IPS-20b (cell line): ENCODE measurements around the gene DYNLL2.
"Not testable (repeated sequence)": the region's sequence is repeated elsewhere in the genome, so short reads cannot be mapped to it uniquely, and the experiment has no call there.

ENCODE experiments used
- H3K27ac ChIP-seq: one replicate; pipeline ENCODE4 v1.5.1; 2013; ENCODE audit warnings: low read length
- H3K27me3 ChIP-seq: 2 replicates; pipeline ENCODE4 v1.6.1; 2013; ENCODE audit warnings: mild to moderate bottlenecking, low read length, inconsistent platforms; ENCODE audit not compliant: insufficient read depth
- H3K36me3 ChIP-seq: 2 replicates; pipeline ENCODE4 v1.6.1; 2013; ENCODE audit warnings: low read depth, mild to moderate bottlenecking, inconsistent platforms, low read length, moderate library complexity; ENCODE audit not compliant: insufficient read depth
- H3K4me1 ChIP-seq: 2 replicates; pipeline ENCODE4 v1.6.1; 2013; ENCODE audit warnings: mild to moderate bottlenecking, control low read depth, inconsistent platforms, low read length, moderate library complexity; ENCODE audit not compliant: insufficient read depth
- H3K4me3 ChIP-seq: 2 replicates; pipeline ENCODE4 v1.5.1; 2013; ENCODE audit warnings: mild to moderate bottlenecking, low read length, inconsistent platforms
- H3K9ac ChIP-seq: 2 replicates; pipeline ENCODE4 v1.6.1; 2013; ENCODE audit warnings: low read depth, mild to moderate bottlenecking, inconsistent platforms, low read length, moderate library complexity
- H3K9me3 ChIP-seq: 2 replicates; pipeline ENCODE4 v1.6.1; 2013; ENCODE audit warnings: mild to moderate bottlenecking, low read depth, low read length, inconsistent platforms; ENCODE audit not compliant: insufficient read depth

Gene DYNLL2

GRCh38 chr17:58141505-58141904 lies 58.3 kb downstream of the DYNLL2 start:
- Histone ChIP-seq H3K27me3 (no peaks in the 10 kb centered on the region; the same call in 1 of the 2 replicates), H3K27ac (no peak overlapping the region), H3K4me1 (no peaks in the 10 kb centered on the region), H3K9me3 (peaks cover 16% of the 10 kb centered on the region; the same call in 1 of the 2 replicates), H3K9ac (no peak overlapping the region), H3K36me3 (no peaks in the 10 kb centered on the region), H3K4me3 (no peak overlapping the region)

- H3K9ac ChIP-seq, H3K27ac ChIP-seq, H3K27me3 ChIP-seq, H3K36me3 ChIP-seq, H3K4me1 ChIP-seq, H3K4me3 ChIP-seq: not testable (repeated sequence)
- H3K9me3 ChIP-seq: peaks cover 16% of the 10 kb centered on the region; the same call in 1 of the 2 replicates
Observed at GRCh38 chr17:58143335-58143734, 60.1 kb downstream of the DYNLL2 start.

- no peak overlapping the region for H3K4me3 ChIP-seq
- H3K9me3 ChIP-seq: peaks cover 16% of the 10 kb centered on the region; the same call in 1 of the 2 replicates
- H3K27ac ChIP-seq: no peak overlapping the region
- H3K27me3 ChIP-seq: peaks cover 20% of the 10 kb centered on the region
- H3K4me1 ChIP-seq: no peaks in the 10 kb centered on the region
- H3K9ac ChIP-seq: no peak overlapping the region
- no peaks in the 10 kb centered on the region for H3K36me3 ChIP-seq
Observed at GRCh38 chr17:58144801-58145200, 61.6 kb downstream of the DYNLL2 start.
